Colonic mucosa (tissue), 4 donors: ENCODE results near the gene SMDT1. TPM values are rescaled to one million over a fixed set of nuclear protein-coding genes. Genes with fewer than 3 reads are reported as not detected.
"Not testable (repeated sequence)": the region's sequence is repeated elsewhere in the genome, so short reads cannot be mapped to it uniquely, and the experiment has no call there.

Source experiments
- DNase-seq: peaks from one replicate; pipeline ENCODE4 v3.0.0-alpha.2; 2020
- H3K27ac ChIP-seq: fragments of 200-600 bp; one replicate; pipeline ENCODE4 v1.8.0; 2021
- H3K27me3 ChIP-seq: fragments of 200-600 bp; one replicate; pipeline ENCODE4 v1.8.0; 2021
- H3K36me3 ChIP-seq: fragments of 200-600 bp; one replicate; pipeline ENCODE4 v1.8.0; 2021
- H3K4me1 ChIP-seq: fragments of 200-600 bp; one replicate; pipeline ENCODE4 v1.8.0; 2021; ENCODE audit warnings: mild to moderate bottlenecking
- H3K4me3 ChIP-seq: fragments of 200-600 bp; one replicate; pipeline ENCODE4 v1.8.0; 2021
- H3K9ac ChIP-seq, 2 donors: one replicate each; pipeline ENCODE4 v1.7.0; 2013; ENCODE audit warnings: control low read depth in 2 of 2, low read depth in 2 of 2, low read length in 2 of 2
- H3K9me3 ChIP-seq: fragments of 200-600 bp; one replicate; pipeline ENCODE4 v1.8.0; 2021
- intact Hi-C: fragments of 100-400 bp; cut with DNase I; formaldehyde crosslinking; loops from one replicate; pipeline ENCODE4 v1.14.1; 2022
- total RNA-seq, 2 donors: library from RNA; stranded (reverse); fragmentation: NEBNext Ultra II Directional in 1 of 2; extraction: Animal tissue kit (Norgen Biotek cat#: 25700) in 1 of 2; gene quantifications; one replicate each; pipeline ENCODE4 v1.2.1, GENCODE V29; 2021
- TF ChIP-seq, protein P1 (sequence below): fragments of 200-600 bp; IDR thresholded peaks from one replicate; pipeline ENCODE4 v1.8.0; 2022; ENCODE audit warnings: antibody characterized with exemption, mild to moderate bottlenecking
- donor health status: healthy.
- donor health status: DM: no; HTN: no; CAD: no.
- donor health status: DM: no; HTN: no; CAD: no.

Gene SMDT1
- total RNA-seq, 2 donors from 2014 or later = 125 to 135 TPM

DNA sequence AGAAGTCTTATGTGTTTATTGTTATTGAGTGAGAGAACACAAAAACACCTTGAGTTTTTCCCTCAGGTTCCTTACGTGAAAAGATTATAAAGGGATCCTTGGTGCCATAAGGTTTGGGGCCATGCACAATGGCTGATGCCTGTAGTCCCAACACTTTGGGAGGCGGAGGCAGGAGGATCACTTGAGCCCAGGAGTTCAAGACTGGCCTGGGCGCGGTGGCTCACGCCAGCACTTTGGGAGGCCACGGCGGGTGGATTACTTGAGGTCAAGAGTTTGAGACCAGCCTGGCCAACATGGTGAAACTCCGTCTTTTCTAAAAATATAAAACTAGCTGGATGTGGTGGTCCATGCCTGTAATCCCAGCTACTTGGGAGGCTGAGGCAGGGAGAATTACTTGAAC lies 5.4 kb downstream of the SMDT1 start:
- Histone ChIP-seq H3K4me1 (no peaks in the 10 kb centered on the region), H3K4me3 (no peak overlapping the region), H3K9me3 (no peaks in the 10 kb centered on the region), H3K36me3 (peaks cover 9% of the 10 kb centered on the region), H3K27ac (no peak overlapping the region), H3K27me3 (no peaks in the 10 kb centered on the region), H3K9ac (no peak overlapping the region)
- no peak for DNase-seq
- intact Hi-C loops = no loop called here
- TF ChIP-seq, protein P1, sequence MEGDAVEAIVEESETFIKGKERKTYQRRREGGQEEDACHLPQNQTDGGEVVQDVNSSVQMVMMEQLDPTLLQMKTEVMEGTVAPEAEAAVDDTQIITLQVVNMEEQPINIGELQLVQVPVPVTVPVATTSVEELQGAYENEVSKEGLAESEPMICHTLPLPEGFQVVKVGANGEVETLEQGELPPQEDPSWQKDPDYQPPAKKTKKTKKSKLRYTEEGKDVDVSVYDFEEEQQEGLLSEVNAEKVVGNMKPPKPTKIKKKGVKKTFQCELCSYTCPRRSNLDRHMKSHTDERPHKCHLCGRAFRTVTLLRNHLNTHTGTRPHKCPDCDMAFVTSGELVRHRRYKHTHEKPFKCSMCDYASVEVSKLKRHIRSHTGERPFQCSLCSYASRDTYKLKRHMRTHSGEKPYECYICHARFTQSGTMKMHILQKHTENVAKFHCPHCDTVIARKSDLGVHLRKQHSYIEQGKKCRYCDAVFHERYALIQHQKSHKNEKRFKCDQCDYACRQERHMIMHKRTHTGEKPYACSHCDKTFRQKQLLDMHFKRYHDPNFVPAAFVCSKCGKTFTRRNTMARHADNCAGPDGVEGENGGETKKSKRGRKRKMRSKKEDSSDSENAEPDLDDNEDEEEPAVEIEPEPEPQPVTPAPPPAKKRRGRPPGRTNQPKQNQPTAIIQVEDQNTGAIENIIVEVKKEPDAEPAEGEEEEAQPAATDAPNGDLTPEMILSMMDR = no peak

DNA sequence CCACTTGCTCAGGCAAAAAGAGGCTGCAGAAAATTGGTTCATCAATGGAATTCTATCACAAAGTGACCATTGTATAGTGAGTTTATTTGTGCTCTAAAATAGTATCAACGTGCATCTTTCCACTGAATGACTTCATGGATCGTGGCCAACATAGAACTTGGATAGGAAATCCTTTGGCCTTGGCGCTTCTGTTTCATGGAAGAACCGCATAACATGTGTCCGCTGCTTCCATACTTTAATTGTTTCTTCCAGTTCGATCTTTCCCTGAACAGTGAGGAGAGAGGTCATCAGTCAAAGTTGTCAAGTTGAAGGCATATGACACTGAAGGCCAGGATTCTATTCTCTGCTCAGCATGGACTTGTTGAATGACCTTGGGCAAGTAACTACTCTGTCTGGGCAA lies 6.6 kb downstream of the SMDT1 start:
- DNase-seq = no peak
- Histone ChIP-seq H3K36me3 (peaks cover 9% of the 10 kb centered on the region), H3K27ac (no peak overlapping the region)

DNA sequence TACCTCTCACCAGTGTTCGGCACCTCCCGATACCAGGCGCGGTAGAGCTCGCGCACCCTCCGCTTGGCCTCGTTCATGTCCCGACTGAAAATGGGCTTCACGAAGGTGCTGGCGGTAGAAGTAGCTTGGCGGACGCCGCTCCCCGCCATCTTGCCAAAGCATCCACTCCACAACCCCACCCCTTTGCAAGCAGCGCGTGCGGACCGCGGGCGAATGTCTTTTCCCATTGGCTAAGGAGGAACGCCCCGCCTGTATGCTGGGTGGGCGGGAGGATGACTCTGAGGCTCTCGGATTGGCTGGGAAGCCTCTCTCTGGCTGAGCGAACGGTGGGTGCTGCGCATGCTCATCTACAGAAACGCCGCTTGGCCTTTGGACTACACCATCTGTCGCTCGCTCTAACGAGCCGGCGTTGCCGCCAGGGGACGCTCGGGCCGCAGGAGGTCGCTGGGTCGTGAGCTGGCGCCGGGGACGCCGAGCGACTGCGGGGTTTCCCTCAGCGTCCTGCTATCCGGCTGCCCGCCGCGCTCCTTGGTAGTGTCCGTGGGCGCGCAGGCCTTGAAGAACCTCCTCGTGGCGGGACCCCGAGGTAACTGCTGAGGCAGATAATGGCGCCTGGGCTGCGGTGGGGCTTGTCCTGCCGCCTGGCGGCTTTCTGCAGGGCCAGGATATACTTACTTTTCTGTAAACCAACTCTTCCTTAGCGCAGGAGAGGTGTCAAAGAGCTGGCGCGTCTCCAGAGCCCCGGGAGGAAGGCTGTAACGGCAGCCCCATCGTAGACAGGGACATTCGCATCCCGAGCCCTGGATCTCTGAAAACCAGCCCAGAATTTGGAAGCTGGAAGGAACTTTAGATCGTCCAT lies 11.3 kb downstream of the SMDT1 start, which contains the start of gene NDUFA6:
Gene NDUFA6 (minus strand): TSS at position 177 of the 859 bp plus-strand sequence. CDS start 28 bp downstream, at position 149.
- intact Hi-C loops = loop anchor here (5.0 kb wide), 1 partner anchor 351 kb away; no protein-coding TSS in a partner anchor
- H3K9me3 ChIP-seq = no peaks in the 10 kb centered on the region

More for the DNA sequence above, 6.6 kb downstream of the SMDT1 start:
- Histone ChIP-seq H3K4me1 (no peaks in the 10 kb centered on the region), H3K27me3 (no peaks in the 10 kb centered on the region), H3K9me3 (no peaks in the 10 kb centered on the region), H3K4me3 (no peak overlapping the region), H3K9ac (no peak overlapping the region)
- intact Hi-C loops = no loop called here
- TF ChIP-seq, protein P1 = no peak

DNA sequence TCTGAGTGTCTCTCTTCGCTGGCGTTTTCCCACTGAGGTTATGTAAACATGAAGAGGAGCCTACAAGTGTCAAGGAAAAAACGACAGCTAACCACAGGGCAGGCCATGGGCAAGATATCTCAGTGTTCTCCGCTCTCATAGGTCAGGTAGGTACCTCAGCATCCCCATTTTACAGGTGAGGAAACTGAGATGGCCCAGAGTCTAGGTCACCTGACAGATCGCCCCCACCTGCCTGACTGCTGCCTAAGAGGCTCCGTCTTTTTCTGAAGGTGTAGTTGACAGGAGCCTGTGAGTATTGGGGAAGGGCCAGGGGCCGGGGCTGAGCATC lies 11.9 kb downstream of the SMDT1 start:
- H3K27ac ChIP-seq = peak overlapping the region; percentile 97
- TF ChIP-seq, protein P1 = no peak
- no peak for DNase-seq
- H3K4me3 ChIP-seq = peak overlapping the region; percentile 96
- peak overlapping the region; percentile 71 to 97 for H3K9ac ChIP-seq
- H3K27me3 ChIP-seq = no peaks in the 10 kb centered on the region
- intact Hi-C loops = loop anchor here (5.0 kb wide), 1 partner anchor 351 kb away; no protein-coding TSS in a partner anchor
- H3K4me1 ChIP-seq = no peaks in the 10 kb centered on the region
- no peaks in the 10 kb centered on the region for H3K36me3 ChIP-seq
- H3K9me3 ChIP-seq = no peaks in the 10 kb centered on the region

More for the DNA sequence above, 11.3 kb downstream of the SMDT1 start, which contains the start of gene NDUFA6:
- H3K4me1 ChIP-seq = no peaks in the 10 kb centered on the region
- peak within 1 kb of the TSS; percentile 96 for H3K4me3 ChIP-seq
- H3K27ac ChIP-seq = peak within 1 kb of the TSS; percentile 97
- peak within 1 kb of the TSS; percentile 94 to 97 for H3K9ac ChIP-seq
- no peaks in the 10 kb centered on the region for H3K27me3 ChIP-seq
- peak; percentile 99 for DNase-seq
- no peaks in the 10 kb centered on the region for H3K36me3 ChIP-seq
- TF ChIP-seq, protein P1 = peak; percentile 92

DNA sequence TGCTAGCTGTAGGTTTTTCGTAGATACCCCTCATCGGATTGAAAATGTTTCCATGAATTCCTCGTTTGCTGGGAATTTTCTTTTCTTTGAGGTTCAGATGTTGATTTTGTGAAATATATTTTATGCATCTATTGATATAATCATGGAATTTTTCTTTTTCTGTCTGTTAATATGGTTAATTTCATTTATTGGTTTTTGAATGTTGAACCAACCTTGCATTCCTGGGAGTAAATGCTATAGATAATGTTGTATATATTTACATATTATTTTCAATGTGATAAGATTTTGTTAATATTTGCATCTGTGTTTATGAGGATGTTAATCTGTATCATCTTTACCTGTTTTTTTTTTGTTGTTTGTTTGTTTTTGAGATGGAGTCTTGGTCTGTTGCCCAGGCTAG lies 21.7 kb downstream of the SMDT1 start:
- Histone ChIP-seq H3K27me3 (no peaks in the 10 kb centered on the region), H3K4me3 (no peak overlapping the region), H3K36me3 (no peaks in the 10 kb centered on the region), H3K4me1 (no peaks in the 10 kb centered on the region), H3K9ac (no peak overlapping the region), H3K27ac (no peak overlapping the region), H3K9me3 (peaks cover 7% of the 10 kb centered on the region)
- TF ChIP-seq, protein P1 = no peak
- no peak for DNase-seq
- intact Hi-C loops = loop anchor here (5.0 kb wide), 1 partner anchor 56 kb away; no protein-coding TSS in a partner anchor

DNA sequence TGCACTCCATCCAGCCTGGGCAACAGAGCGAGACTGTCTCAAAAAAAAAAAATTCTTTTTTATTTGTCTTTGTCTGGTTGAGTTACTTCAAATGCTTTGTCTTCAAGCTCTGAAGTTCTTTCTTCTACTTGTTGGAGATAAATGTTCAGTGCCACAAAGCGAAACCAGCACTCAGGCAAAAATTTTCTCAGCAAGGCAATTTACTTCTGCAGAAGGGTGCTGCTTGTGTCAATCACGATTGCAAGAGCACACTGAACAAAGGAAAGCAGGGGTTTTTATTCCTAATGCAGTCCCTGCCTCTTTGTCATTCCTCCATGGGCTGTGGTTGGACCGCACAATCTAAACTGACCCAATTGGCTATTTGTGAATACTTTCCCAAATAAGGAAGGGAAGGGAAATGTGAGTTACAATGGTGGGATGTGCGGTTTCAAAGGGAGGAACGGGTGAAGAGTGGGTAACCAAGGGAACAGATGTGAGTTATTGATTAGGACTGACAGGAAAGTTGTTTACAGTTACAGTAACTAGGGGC lies 24.9 kb downstream of the SMDT1 start:
- not testable (repeated sequence) for H3K4me3 ChIP-seq, H3K4me1 ChIP-seq, DNase-seq, H3K9ac ChIP-seq, H3K27ac ChIP-seq, H3K9me3 ChIP-seq, H3K27me3 ChIP-seq, H3K36me3 ChIP-seq
- intact Hi-C loops = loop anchor here (5.0 kb wide), 1 partner anchor 53 kb away; no protein-coding TSS in a partner anchor
